Measurements from ENCODE around the gene YJEFN3. TPM values are rescaled to one million over a fixed set of nuclear protein-coding genes. Genes with fewer than 3 reads are reported as not detected.

The YJEFN3 gene
- total RNA-seq, 1 experiment from 2014 or later: 25.3 TPM

GRCh38 chr19:19553670-19554069 is 25.0 kb downstream of the YJEFN3 start:
- H3K4me2 ChIP-seq (ENCODE audit: low read length): no peak overlapping the region
- no peak for TF ChIP-seq ATF3 (IDR thresholded peaks at IDR 0.05)
- TF ChIP-seq ZNF274 (IDR thresholded peaks at IDR 0.05; ENCODE audit: low read depth, low read length): no peak
- no peak for TF ChIP-seq CBX3 (IDR thresholded peaks at IDR 0.05; ENCODE audit: low read depth)
- no peak for TF ChIP-seq CTCF (IDR thresholded peaks at IDR 0.05 in 2 of 3, conservative IDR thresholded peaks at IDR 0.05 in 1 of 3; ENCODE audit: borderline replicate concordance in 1 of 3, insufficient read depth in 1 of 3, low read depth in 2 of 3, low read length in 2 of 3)
- TF ChIP-seq TCF7L2 (IDR thresholded peaks at IDR 0.05; ENCODE audit: borderline replicate concordance, extremely low read depth, insufficient read depth, insufficient read length): no peak
- no peak for TF ChIP-seq SRF (IDR thresholded peaks at IDR 0.05; ENCODE audit: low read depth)
- TF ChIP-seq EGR1 (IDR thresholded peaks at IDR 0.05; ENCODE audit: low read depth): no peak
- TF ChIP-seq POLR2A (IDR thresholded peaks at IDR 0.05; ENCODE audit: borderline replicate concordance, extremely low read depth, insufficient read depth, insufficient read length): no peak
- TF ChIP-seq SIN3A (IDR thresholded peaks at IDR 0.05; ENCODE audit: low read depth): no peak
- no peak for TF ChIP-seq EZH2 (IDR thresholded peaks at IDR 0.05)
- no peak for TF ChIP-seq SP1 (IDR thresholded peaks at IDR 0.05; ENCODE audit: low read depth)
- no peak for TF ChIP-seq YY1 (IDR thresholded peaks at IDR 0.05; ENCODE audit: extremely low read depth, insufficient replicate concordance, low read depth, low read length)
- no peak for TF ChIP-seq ZFX (IDR thresholded peaks at IDR 0.05)
- TF ChIP-seq EZH2phosphoT487 (IDR thresholded peaks at IDR 0.05; ENCODE audit: borderline replicate concordance): no peak
- H3K4me1 ChIP-seq (ENCODE audit: control insufficient read depth in 1 of 2, insufficient read depth in 2 of 2, low read length in 2 of 2): no peaks in the 10 kb centered on the region
- ChIA-PET CTCF (interaction anchor here (1.0 to 4.9 kb wide), 13 partner anchors 13 to 408 kb away, joined by 3 to 52 read pairs (median 4); partner anchors contain the start of gene NDUFA13), RAD21 (ENCODE audit: low non-redundant PET in 1 of 2, low total read pairs in 2 of 2, uncharacterized antibody in 2 of 2, unreplicated experiment in 2 of 2) (interaction anchor here (0.9 to 1.3 kb wide), 3 partner anchors 12 to 21 kb away, joined by 4 read pairs; no protein-coding TSS in a partner anchor), POLR2A (no interaction called here)
- no peak overlapping the region for H3K9ac ChIP-seq (ENCODE audit: low read length)
- no peaks in the 10 kb centered on the region for H3K27me3 ChIP-seq (ENCODE audit: insufficient read depth, low read length)
- intact Hi-C loops (cut with micrococcal nuclease): no loop called here
- no TSS peak for BruUV-seq (replicated peaks)
- no peak overlapping the region for H3K27ac ChIP-seq (ENCODE audit: low read depth, low read length)
- H3K79me2 ChIP-seq (ENCODE audit: insufficient read depth, low read length): no peaks in the 10 kb centered on the region
- no peaks in the 10 kb centered on the region for H3K9me3 ChIP-seq (ENCODE audit: control insufficient read depth in 1 of 2, insufficient read depth in 1 of 2, low read depth in 1 of 2, low read length in 2 of 2)
- ATAC-seq (no peak), DNase-seq (ENCODE audit: low read depth, low spot score) (no peak)
- H2AFZ ChIP-seq (ENCODE audit: low read depth, low read length, poor library complexity, severe bottlenecking): no peak overlapping the region
- H3K4me3 ChIP-seq (replicated peaks in 1 of 2; ENCODE audit: low read depth in 1 of 2, low read length in 2 of 2): no peak overlapping the region
- no peaks in the 10 kb centered on the region for H3K9me2 ChIP-seq (ENCODE audit: insufficient read depth)
- H4K20me1 ChIP-seq (ENCODE audit: insufficient read depth): no peaks in the 10 kb centered on the region
- H3K36me3 ChIP-seq (ENCODE audit: control insufficient read depth in 1 of 2, insufficient read depth in 2 of 2, low read length in 2 of 2): no peaks in the 10 kb centered on the region
